Astrocyte (in vitro differentiated cells and primary cell): ENCODE measurements around the gene ZSWIM4. TPM values are rescaled to one million over a fixed set of nuclear protein-coding genes. Genes with fewer than 3 reads are reported as not detected.
A peak's percentile ranks its signal among the peaks of the same experiment; 100 is the strongest.

Experiments
- DNase-seq: peaks from one replicate; pipeline ENCODE4 v3.0.0-alpha.2; 2010; ENCODE audit warnings: low read depth
- FAIRE-seq: peaks from 2 replicates; lab custom pipeline; 2011; peaks lifted over from hg19 to GRCh38; lab: Jason Lieb, UNC
- H2AFZ ChIP-seq: 2 replicates; pipeline ENCODE4 v1.6.0; 2012; ENCODE audit warnings: low read depth, low read length, inconsistent platforms
- H3K27ac ChIP-seq: 2 replicates; pipeline ENCODE4 v1.5.1; 2011; ENCODE audit warnings: low read depth, low read length, inconsistent platforms
- H3K27me3 ChIP-seq: 2 replicates; pipeline ENCODE4 v1.6.0; 2011; ENCODE audit warnings: low read length, inconsistent platforms; ENCODE audit not compliant: insufficient read depth
- H3K36me3 ChIP-seq: 2 replicates; pipeline ENCODE4 v1.5.1; 2011; ENCODE audit warnings: low read length, inconsistent platforms; ENCODE audit not compliant: insufficient read depth
- H3K4me1 ChIP-seq: 2 replicates; pipeline ENCODE4 v1.5.1; 2011; ENCODE audit warnings: low read length, inconsistent platforms; ENCODE audit not compliant: insufficient read depth
- H3K4me2 ChIP-seq: 2 replicates; pipeline ENCODE4 v1.6.0; 2012; ENCODE audit warnings: low read length, inconsistent platforms
- H3K4me3 ChIP-seq: 2 replicates; pipeline ENCODE4 v1.5.1; 2011; ENCODE audit warnings: low read depth, mild to moderate bottlenecking, low read length, inconsistent platforms; ENCODE audit not compliant: insufficient read depth
- H3K79me2 ChIP-seq: 2 replicates; pipeline ENCODE4 v1.6.0; 2012; ENCODE audit warnings: mild to moderate bottlenecking, low read length, inconsistent platforms; ENCODE audit not compliant: insufficient read depth
- H3K9ac ChIP-seq: 2 replicates; pipeline ENCODE4 v1.6.0; 2012; ENCODE audit warnings: mild to moderate bottlenecking, low read length, inconsistent platforms
- H3K9me3 ChIP-seq: 2 replicates; pipeline ENCODE4 v1.5.1; 2012; ENCODE audit warnings: low read depth, mild to moderate bottlenecking, low read length, inconsistent platforms; ENCODE audit not compliant: insufficient read depth
- H4K20me1 ChIP-seq: 2 replicates; pipeline ENCODE4 v1.6.0; 2012; ENCODE audit warnings: low read length, inconsistent platforms; ENCODE audit not compliant: insufficient read depth
- H3K27ac Mint-ChIP-seq: one replicate; pipeline ENCODE4 v1.8.0; 2021; ENCODE audit warnings: mild to moderate bottlenecking, mixed read lengths; ENCODE audit not compliant: unreplicated experiment
- H3K27me3 Mint-ChIP-seq: one replicate; pipeline ENCODE4 v1.8.0; 2021; ENCODE audit warnings: low read depth, mixed read lengths; ENCODE audit not compliant: unreplicated experiment
- H3K36me3 Mint-ChIP-seq: one replicate; pipeline ENCODE4 v1.8.0; 2021; ENCODE audit warnings: low read depth, mixed read lengths; ENCODE audit not compliant: unreplicated experiment
- H3K4me1 Mint-ChIP-seq: one replicate; pipeline ENCODE4 v1.8.0; 2021; ENCODE audit warnings: low read depth, mixed read lengths; ENCODE audit not compliant: unreplicated experiment
- H3K4me3 Mint-ChIP-seq: one replicate; pipeline ENCODE4 v1.8.0; 2021; ENCODE audit warnings: mild to moderate bottlenecking, moderate library complexity, mixed read lengths; ENCODE audit not compliant: unreplicated experiment
- H3K9me3 Mint-ChIP-seq: one replicate; pipeline ENCODE4 v1.8.0; 2021; ENCODE audit warnings: mild to moderate bottlenecking, mixed read lengths; ENCODE audit not compliant: unreplicated experiment
- CTCF ChIP-seq: IDR thresholded peaks from 2 replicates; pipeline ENCODE4 v1.5.1; 2011; ENCODE audit warnings: low read depth, mild to moderate bottlenecking, inconsistent platforms, low read length, moderate library complexity; ENCODE audit not compliant: insufficient read depth
- EZH2 ChIP-seq: IDR thresholded peaks from 2 replicates; pipeline ENCODE4 v1.6.1; 2012; ENCODE audit warnings: mild to moderate bottlenecking, low read length, inconsistent platforms; ENCODE audit not compliant: insufficient read depth
- total RNA-seq: library from RNA; stranded (reverse); gene quantifications from 2 replicates; pipeline ENCODE4 v1.2.1, GENCODE V29; 2021

ZSWIM4 gene
- total RNA-seq, 1 donor from 2014 or later: 10.6 TPM

DNA sequence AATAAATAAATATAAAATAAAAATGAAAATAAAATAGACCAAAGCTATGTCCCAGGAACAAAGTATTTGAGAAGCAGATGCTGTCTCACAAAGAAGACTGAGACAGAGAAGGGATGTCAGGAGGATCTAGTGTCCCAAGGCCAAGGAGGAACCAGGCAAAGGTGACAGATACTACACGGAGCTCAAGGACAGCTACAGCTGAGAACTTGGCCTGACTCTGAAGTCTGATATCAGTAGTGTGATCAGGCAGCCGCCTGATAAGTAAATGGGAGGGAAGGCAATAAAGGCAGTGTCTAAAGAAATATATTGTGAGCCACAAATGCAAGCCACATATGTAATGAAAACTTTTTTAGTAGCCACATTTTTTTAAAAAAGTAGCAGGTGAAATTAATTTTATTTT, 61.3 kb downstream of the ZSWIM4 start:
- no peak for FAIRE-seq

GRCh38 chr19:13859361-13859880, 64.2 kb downstream of the ZSWIM4 start:
- Histone ChIP-seq H3K9me3 (no peaks in the 10 kb centered on the region), H4K20me1 (no peaks in the 10 kb centered on the region), H3K9ac (no peak overlapping the region), H3K27ac (no peak overlapping the region), H2AFZ (no peak overlapping the region), H3K4me3 (no peak overlapping the region), H3K79me2 (no peaks in the 10 kb centered on the region), H3K4me1 (peaks cover 16% of the 10 kb centered on the region), H3K4me2 (no peak overlapping the region), H3K27me3 (no peaks in the 10 kb centered on the region), H3K36me3 (no peaks in the 10 kb centered on the region)
- TF ChIP-seq EZH2 (no peak), CTCF (no peak)
- Mint-ChIP-seq H3K36me3 (no peaks in the 10 kb centered on the region), H3K9me3 (no peaks in the 10 kb centered on the region), H3K4me3 (no peak overlapping the region), H3K27me3 (no peaks in the 10 kb centered on the region), H3K27ac (peak overlapping the region; percentile 68), H3K4me1 (peaks cover 6% of the 10 kb centered on the region)
- FAIRE-seq: no peak
- peak; percentile 51 for DNase-seq

More for the DNA sequence above, 61.3 kb downstream of the ZSWIM4 start:
- Histone ChIP-seq H3K4me2 (no peak overlapping the region), H3K4me3 (no peak overlapping the region), H3K9me3 (no peaks in the 10 kb centered on the region), H3K9ac (no peak overlapping the region), H4K20me1 (no peaks in the 10 kb centered on the region), H3K27ac (no peak overlapping the region), H2AFZ (no peak overlapping the region), H3K36me3 (no peaks in the 10 kb centered on the region), H3K79me2 (peaks cover 2% of the 10 kb centered on the region), H3K27me3 (no peaks in the 10 kb centered on the region), H3K4me1 (peaks cover 24% of the 10 kb centered on the region)
- DNase-seq: no peak
- Mint-ChIP-seq H3K4me3 (no peak overlapping the region), H3K27ac (peak overlapping the region; percentile 86), H3K9me3 (no peaks in the 10 kb centered on the region), H3K4me1 (peaks cover 11% of the 10 kb centered on the region), H3K27me3 (no peaks in the 10 kb centered on the region), H3K36me3 (no peaks in the 10 kb centered on the region)
- TF ChIP-seq CTCF (no peak), EZH2 (no peak)

DNA sequence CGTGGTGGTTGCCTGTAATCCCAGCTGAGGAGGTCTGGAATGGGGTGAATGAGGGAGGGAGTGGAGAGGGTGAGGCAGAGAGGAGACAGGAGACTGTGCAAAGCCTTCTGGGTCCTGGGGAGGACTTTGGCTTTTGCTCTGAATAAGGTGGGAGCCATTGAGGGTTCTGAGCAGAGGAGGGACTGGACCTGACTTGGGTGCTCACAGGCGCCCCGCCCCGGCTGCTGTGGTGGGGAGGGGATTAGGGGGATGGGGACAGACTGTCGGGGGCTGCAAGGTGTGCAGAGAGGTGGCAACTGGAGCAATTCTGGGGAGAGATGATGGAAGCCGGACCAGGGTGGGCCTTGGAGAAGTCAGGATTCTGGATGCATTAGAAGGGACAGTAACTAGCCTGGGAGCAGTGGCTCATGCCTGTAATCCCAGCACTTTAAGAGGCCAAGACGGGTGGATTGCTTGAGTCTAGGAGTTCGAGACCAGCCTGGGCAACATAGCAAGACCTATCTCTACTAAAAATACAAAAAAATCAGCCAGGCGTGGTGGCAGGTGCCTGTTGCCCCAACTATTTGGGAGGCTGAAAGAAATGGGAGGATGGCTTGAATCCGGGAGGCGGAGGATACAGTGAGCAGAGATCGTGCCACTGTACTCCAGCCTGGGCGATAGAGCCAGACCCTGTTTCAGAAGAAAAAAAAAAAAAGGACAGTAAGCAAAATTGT, 65.6 kb downstream of the ZSWIM4 start:
- peaks cover 20% of the 10 kb centered on the region for H3K4me1 ChIP-seq
- no peaks in the 10 kb centered on the region for H3K27me3 ChIP-seq
- Mint-ChIP-seq H3K4me1 (peaks cover 6% of the 10 kb centered on the region), H3K27ac (peak overlapping the region; percentile 94), H3K36me3 (no peaks in the 10 kb centered on the region), H3K4me3 (no peak overlapping the region), H3K27me3 (no peaks in the 10 kb centered on the region), H3K9me3 (no peaks in the 10 kb centered on the region)
- no peaks in the 10 kb centered on the region for H4K20me1 ChIP-seq
- DNase-seq (no peak), FAIRE-seq (no peak)
- H3K27ac ChIP-seq: peak overlapping the region; percentile 98
- H3K9me3 ChIP-seq: no peaks in the 10 kb centered on the region
- H3K79me2 ChIP-seq: no peaks in the 10 kb centered on the region
- no peak overlapping the region for H3K4me3 ChIP-seq
- no peaks in the 10 kb centered on the region for H3K36me3 ChIP-seq
- peak overlapping the region; percentile 97 for H3K4me2 ChIP-seq
- no peak overlapping the region for H2AFZ ChIP-seq
- TF ChIP-seq CTCF (no peak), EZH2 (no peak)
- peak overlapping the region; percentile 93 for H3K9ac ChIP-seq
